Ascending aorta (tissue), 2 donors: Measurements from ENCODE around the gene TULP1. TPM values are rescaled to one million over a fixed set of nuclear protein-coding genes. Genes with fewer than 3 reads are reported as not detected.

ENCODE experiments used
- DNase-seq, 2 donors: peaks; one replicate each; pipeline ENCODE4 v3.0.0-alpha.2; 2019; ENCODE audit warnings: low spot score in 2 of 2
- H3K27ac ChIP-seq, 2 donors: fragments of 200-600 bp; sonication (generic); one replicate each; pipeline ENCODE4 v1.5.1; 2016 to 2017; ENCODE audit warnings: mild to moderate bottlenecking in 1 of 2
- H3K27me3 ChIP-seq: fragments of 200-600 bp; sonication (generic); one replicate; pipeline ENCODE4 v1.5.1; 2017
- H3K36me3 ChIP-seq, 2 donors: fragments of 200-600 bp; sonication (generic); one replicate each; pipeline ENCODE4 v1.5.1; 2016
- H3K4me1 ChIP-seq, 2 donors: fragments of 200-600 bp; sonication (generic); one replicate each; pipeline ENCODE4 v1.5.1; 2016 to 2017; ENCODE audit warnings: mild to moderate bottlenecking in 1 of 2
- H3K4me3 ChIP-seq, 2 donors: fragments of 200-600 bp; sonication (generic); one replicate each; pipeline ENCODE4 v1.5.1; 2016 to 2017; ENCODE audit warnings: mild to moderate bottlenecking in 1 of 2
- H3K9me3 ChIP-seq, 2 donors: fragments of 200-600 bp; sonication (generic); one replicate each; pipeline ENCODE4 v1.5.1; 2016
- CTCF ChIP-seq, 3 experiments: fragments of 200-600 bp in 2 of 3; fragments of 450-650 bp in 1 of 3; sonication (generic) in 2 of 3; IDR thresholded peaks; one replicate each; pipeline ENCODE4 v1.5.1; 2016 to 2019; ENCODE audit warnings: antibody characterized with exemption in 3 of 3, mild to moderate bottlenecking in 1 of 3, moderate library complexity in 1 of 3
- intact Hi-C: fragments of 100-400 bp; cut with DNase I; formaldehyde crosslinking; loops from one replicate; pipeline ENCODE4 v1.15.1; 2023
- total RNA-seq: library from RNA; depleted of rRNA; stranded (reverse); fragments of >200 nt; gene quantifications from one replicate; pipeline ENCODE4 v1.1.0, GENCODE V29; 2016

The TULP1 gene
- total RNA-seq = not detected

GRCh38 chr6:35512740-35513139, at the start of gene TULP1:
TSS of gene TULP1 (minus strand) at chr6:35512896. CDS start at chr6:35512858, 38 bp downstream.
- H3K4me1 ChIP-seq = peaks cover 2 to 3% of the 10 kb centered on the region in 2 donors
- no peaks in the 10 kb centered on the region for H3K9me3 ChIP-seq
- H3K27me3 ChIP-seq = peaks cover 7% of the 10 kb centered on the region
- no peak for TF ChIP-seq CTCF (IDR thresholded peaks at IDR 0.05)
- H3K27ac ChIP-seq = no peak within 1 kb of the TSS
- intact Hi-C loops = no loop called here
- no peaks in the 10 kb centered on the region for H3K36me3 ChIP-seq
- no peak for DNase-seq
- H3K4me3 ChIP-seq = peak within 1 kb of the TSS in 1 of 2 donors; percentile 27

DNA sequence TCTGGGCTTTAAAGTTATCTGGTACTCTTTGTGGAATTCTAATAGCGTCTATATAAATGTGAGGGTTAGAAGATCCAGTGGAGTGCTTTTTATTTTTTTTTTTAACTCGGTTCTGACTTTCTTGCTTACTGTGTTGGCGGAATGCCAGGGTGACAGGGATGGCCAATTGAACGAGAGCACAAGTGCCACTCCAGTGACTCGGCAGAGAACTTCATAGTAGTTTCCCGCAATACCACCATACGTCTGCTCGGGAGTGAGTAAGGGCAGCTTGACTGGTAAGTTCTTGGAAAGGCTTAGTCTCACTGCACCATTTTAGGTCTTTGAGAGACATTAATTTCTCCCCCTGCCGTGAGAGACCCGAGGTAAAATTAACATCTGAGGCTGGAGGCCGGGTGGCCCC, 49.4 kb upstream of the TULP1 start:
- H3K4me1 ChIP-seq = no peaks in the 10 kb centered on the region
- DNase-seq = no peak
- H3K27ac ChIP-seq = no peak overlapping the region
- TF ChIP-seq CTCF (IDR thresholded peaks at IDR 0.05) = no peak
- no peaks in the 10 kb centered on the region for H3K9me3 ChIP-seq
- no peaks in the 10 kb centered on the region for H3K36me3 ChIP-seq
- no peaks in the 10 kb centered on the region for H3K27me3 ChIP-seq
- intact Hi-C loops = no loop called here
- no peak overlapping the region for H3K4me3 ChIP-seq

- Histone ChIP-seq H3K4me1 (no peaks in the 10 kb centered on the region), H3K27me3 (no peaks in the 10 kb centered on the region), H3K4me3 (no peak overlapping the region), H3K9me3 (no peaks in the 10 kb centered on the region), H3K36me3 (no peaks in the 10 kb centered on the region), H3K27ac (no peak overlapping the region)
- intact Hi-C loops = no loop called here
- no peak for DNase-seq
- no peak for TF ChIP-seq CTCF (IDR thresholded peaks at IDR 0.05)
Observed at GRCh38 chr6:35561113-35561512, 48.4 kb upstream of the TULP1 start.

GRCh38 chr6:35558571-35558970, 45.9 kb upstream of the TULP1 start:
- Histone ChIP-seq H3K9me3 (no peaks in the 10 kb centered on the region), H3K27ac (no peak overlapping the region), H3K4me1 (no peaks in the 10 kb centered on the region), H3K36me3 (no peaks in the 10 kb centered on the region), H3K4me3 (no peak overlapping the region), H3K27me3 (no peaks in the 10 kb centered on the region)
- no peak for DNase-seq
- no peak for TF ChIP-seq CTCF (IDR thresholded peaks at IDR 0.05)
- intact Hi-C loops = no loop called here

- no peaks in the 10 kb centered on the region for H3K27me3 ChIP-seq
- DNase-seq = no peak
Observed at GRCh38 chr6:35557239-35557638, 44.5 kb upstream of the TULP1 start.

More at GRCh38 chr6:35557239-35557638, 44.5 kb upstream of the TULP1 start:
- Histone ChIP-seq H3K4me1 (no peaks in the 10 kb centered on the region), H3K36me3 (no peaks in the 10 kb centered on the region), H3K27ac (no peak overlapping the region), H3K4me3 (no peak overlapping the region), H3K9me3 (no peaks in the 10 kb centered on the region)
- no peak for TF ChIP-seq CTCF (IDR thresholded peaks at IDR 0.05)
- intact Hi-C loops = no loop called here
